Measurements from ENCODE around the gene ELAVL4. TPM values are rescaled to one million over a fixed set of nuclear protein-coding genes. Genes with fewer than 3 reads are reported as not detected.

ELAVL4 gene
- total and polyA plus RNA-seq, 7 donors: 0.03 TPM; not detected in 6

- no peak for DNase-seq
- intact Hi-C loops (cut with DNase I): no loop called here
- 20 to 29% (median 24%) methylated on average over 3 of the region's 3 CpGs for WGBS, 3 donors
- TF ChIP-seq CTCF (IDR thresholded peaks at IDR 0.05): no peak
- Histone ChIP-seq H3K27me3 (ENCODE audit: insufficient read depth in 3 of 3, low read length in 2 of 3) (no peaks in the 10 kb centered on the region), H3K4me1 (peaks cover 8% of the 10 kb centered on the region), H3K27ac (no peak overlapping the region), H3K4me3 (no peak overlapping the region), H3K36me3 (ENCODE audit: insufficient read depth in 1 of 2, low read depth in 1 of 2) (no peaks in the 10 kb centered on the region), H3K9me3 (no peaks in the 10 kb centered on the region)
- ATAC-seq: peak in 3 of 4 donors; percentile 69 to 88 (median 87)
Observed at GRCh38 chr1:50181027-50181663, 72.4 kb downstream of the ELAVL4 start.

- Histone ChIP-seq H3K4me3 (no peak overlapping the region), H3K36me3 (ENCODE audit: insufficient read depth in 1 of 2, low read depth in 1 of 2) (no peaks in the 10 kb centered on the region), H3K27me3 (ENCODE audit: insufficient read depth in 3 of 3, low read length in 2 of 3) (no peaks in the 10 kb centered on the region), H3K27ac (no peak overlapping the region), H3K9me3 (no peaks in the 10 kb centered on the region), H3K4me1 (peaks cover 8% of the 10 kb centered on the region)
- ATAC-seq (peak in 3 of 4 donors; percentile 38 to 72 (median 66)), DNase-seq (no peak)
- WGBS, 3 donors: 29 to 31% (median 31%) methylated on average over 12 of the region's 12 CpGs
- no peak for TF ChIP-seq CTCF (IDR thresholded peaks at IDR 0.05)
- intact Hi-C loops (cut with DNase I): no loop called here
Observed at GRCh38 chr1:50183378-50184133, 74.8 kb downstream of the ELAVL4 start.

GRCh38 chr1:50189369-50189768 is 80.6 kb downstream of the ELAVL4 start:
- Histone ChIP-seq H3K9me3 (no peaks in the 10 kb centered on the region), H3K27me3 (ENCODE audit: insufficient read depth in 3 of 3, low read length in 2 of 3) (peaks cover 0 to 3% (median 0%) of the 10 kb centered on the region in 3 donors), H3K4me3 (no peak overlapping the region), H3K4me1 (no peaks in the 10 kb centered on the region), H3K27ac (no peak overlapping the region), H3K36me3 (ENCODE audit: insufficient read depth in 1 of 2, low read depth in 1 of 2) (no peaks in the 10 kb centered on the region)
- intact Hi-C loops (cut with DNase I): no loop called here
- no peak for DNase-seq
- no peak for ATAC-seq
- TF ChIP-seq CTCF (IDR thresholded peaks at IDR 0.05): no peak
- 78 to 90% (median 82%) methylated on average over 3 of the region's 3 CpGs for WGBS, 3 donors

GRCh38 chr1:50193002-50193401 is 84.3 kb downstream of the ELAVL4 start:
- Histone ChIP-seq H3K4me1 (no peaks in the 10 kb centered on the region), H3K36me3 (ENCODE audit: insufficient read depth in 1 of 2, low read depth in 1 of 2) (no peaks in the 10 kb centered on the region), H3K9me3 (no peaks in the 10 kb centered on the region), H3K4me3 (no peak overlapping the region), H3K27me3 (ENCODE audit: insufficient read depth in 3 of 3, low read length in 2 of 3) (peaks cover 0 to 6% (median 3%) of the 10 kb centered on the region in 3 donors), H3K27ac (no peak overlapping the region)
- 18 to 26% (median 22%) methylated on average over 3 of the region's 3 CpGs for WGBS, 3 donors
- DNase-seq: no peak
- TF ChIP-seq CTCF (IDR thresholded peaks at IDR 0.05): no peak
- intact Hi-C loops (cut with DNase I): no loop called here
- ATAC-seq: no peak
